Measurements from ENCODE around the gene CRTC2. TPM values are rescaled to one million over a fixed set of nuclear protein-coding genes. Genes with fewer than 3 reads are reported as not detected.
A peak's percentile ranks its signal among the peaks of the same experiment; 100 is the strongest.

Gene CRTC2
- total and polyA plus RNA-seq, 2 experiments from 2014 or later = 10.6 to 20.7 TPM

DNA sequence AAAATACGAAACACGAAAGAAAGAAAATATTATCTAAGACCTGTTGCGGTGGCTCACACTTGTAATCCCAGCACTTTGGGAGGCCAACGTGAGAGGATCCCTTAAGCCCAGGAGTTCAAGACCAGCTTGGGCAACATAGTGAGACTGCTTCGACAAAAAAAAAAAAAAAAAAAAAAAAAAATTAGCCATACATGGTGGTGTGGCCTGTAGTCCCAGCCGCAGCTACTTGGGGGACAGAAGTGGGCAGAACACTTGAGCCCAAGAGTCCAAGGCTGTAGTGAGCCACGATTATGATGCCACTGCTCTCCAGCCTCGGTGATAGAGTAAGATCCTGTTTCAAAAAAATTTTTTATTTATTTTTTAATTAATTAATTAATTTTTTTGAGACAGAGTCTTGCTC lies 29.2 kb upstream of the CRTC2 start (continued):
- TF ChIP-seq, protein P1, sequence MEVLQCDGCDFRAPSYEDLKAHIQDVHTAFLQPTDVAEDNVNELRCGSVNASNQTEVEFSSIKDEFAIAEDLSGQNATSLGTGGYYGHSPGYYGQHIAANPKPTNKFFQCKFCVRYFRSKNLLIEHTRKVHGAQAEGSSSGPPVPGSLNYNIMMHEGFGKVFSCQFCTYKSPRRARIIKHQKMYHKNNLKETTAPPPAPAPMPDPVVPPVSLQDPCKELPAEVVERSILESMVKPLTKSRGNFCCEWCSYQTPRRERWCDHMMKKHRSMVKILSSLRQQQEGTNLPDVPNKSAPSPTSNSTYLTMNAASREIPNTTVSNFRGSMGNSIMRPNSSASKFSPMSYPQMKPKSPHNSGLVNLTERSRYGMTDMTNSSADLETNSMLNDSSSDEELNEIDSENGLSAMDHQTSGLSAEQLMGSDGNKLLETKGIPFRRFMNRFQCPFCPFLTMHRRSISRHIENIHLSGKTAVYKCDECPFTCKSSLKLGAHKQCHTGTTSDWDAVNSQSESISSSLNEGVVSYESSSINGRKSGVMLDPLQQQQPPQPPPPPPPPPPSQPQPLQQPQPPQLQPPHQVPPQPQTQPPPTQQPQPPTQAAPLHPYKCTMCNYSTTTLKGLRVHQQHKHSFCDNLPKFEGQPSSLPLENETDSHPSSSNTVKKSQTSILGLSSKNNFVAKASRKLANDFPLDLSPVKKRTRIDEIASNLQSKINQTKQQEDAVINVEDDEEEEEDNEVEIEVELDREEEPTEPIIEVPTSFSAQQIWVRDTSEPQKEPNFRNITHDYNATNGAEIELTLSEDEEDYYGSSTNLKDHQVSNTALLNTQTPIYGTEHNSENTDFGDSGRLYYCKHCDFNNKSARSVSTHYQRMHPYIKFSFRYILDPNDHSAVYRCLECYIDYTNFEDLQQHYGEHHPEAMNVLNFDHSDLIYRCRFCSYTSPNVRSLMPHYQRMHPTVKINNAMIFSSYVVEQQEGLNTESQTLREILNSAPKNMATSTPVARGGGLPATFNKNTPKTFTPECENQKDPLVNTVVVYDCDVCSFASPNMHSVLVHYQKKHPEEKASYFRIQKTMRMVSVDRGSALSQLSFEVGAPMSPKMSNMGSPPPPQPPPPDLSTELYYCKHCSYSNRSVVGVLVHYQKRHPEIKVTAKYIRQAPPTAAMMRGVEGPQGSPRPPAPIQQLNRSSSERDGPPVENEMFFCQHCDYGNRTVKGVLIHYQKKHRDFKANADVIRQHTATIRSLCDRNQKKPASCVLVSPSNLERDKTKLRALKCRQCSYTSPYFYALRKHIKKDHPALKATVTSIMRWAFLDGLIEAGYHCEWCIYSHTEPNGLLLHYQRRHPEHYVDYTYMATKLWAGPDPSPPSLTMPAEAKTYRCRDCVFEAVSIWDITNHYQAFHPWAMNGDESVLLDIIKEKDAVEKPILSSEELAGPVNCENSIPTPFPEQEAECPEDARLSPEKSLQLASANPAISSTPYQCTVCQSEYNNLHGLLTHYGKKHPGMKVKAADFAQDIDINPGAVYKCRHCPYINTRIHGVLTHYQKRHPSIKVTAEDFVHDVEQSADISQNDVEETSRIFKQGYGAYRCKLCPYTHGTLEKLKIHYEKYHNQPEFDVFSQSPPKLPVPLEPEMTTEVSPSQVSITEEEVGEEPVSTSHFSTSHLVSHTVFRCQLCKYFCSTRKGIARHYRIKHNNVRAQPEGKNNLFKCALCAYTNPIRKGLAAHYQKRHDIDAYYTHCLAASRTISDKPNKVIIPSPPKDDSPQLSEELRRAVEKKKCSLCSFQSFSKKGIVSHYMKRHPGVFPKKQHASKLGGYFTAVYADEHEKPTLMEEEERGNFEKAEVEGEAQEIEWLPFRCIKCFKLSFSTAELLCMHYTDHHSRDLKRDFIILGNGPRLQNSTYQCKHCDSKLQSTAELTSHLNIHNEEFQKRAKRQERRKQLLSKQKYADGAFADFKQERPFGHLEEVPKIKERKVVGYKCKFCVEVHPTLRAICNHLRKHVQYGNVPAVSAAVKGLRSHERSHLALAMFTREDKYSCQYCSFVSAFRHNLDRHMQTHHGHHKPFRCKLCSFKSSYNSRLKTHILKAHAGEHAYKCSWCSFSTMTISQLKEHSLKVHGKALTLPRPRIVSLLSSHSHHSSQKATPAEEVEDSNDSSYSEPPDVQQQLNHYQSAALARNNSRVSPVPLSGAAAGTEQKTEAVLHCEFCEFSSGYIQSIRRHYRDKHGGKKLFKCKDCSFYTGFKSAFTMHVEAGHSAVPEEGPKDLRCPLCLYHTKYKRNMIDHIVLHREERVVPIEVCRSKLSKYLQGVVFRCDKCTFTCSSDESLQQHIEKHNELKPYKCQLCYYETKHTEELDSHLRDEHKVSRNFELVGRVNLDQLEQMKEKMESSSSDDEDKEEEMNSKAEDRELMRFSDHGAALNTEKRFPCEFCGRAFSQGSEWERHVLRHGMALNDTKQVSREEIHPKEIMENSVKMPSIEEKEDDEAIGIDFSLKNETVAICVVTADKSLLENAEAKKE (CRISPR knock-in tag; IDR thresholded peaks at IDR 0.05) = no peak

DNA sequence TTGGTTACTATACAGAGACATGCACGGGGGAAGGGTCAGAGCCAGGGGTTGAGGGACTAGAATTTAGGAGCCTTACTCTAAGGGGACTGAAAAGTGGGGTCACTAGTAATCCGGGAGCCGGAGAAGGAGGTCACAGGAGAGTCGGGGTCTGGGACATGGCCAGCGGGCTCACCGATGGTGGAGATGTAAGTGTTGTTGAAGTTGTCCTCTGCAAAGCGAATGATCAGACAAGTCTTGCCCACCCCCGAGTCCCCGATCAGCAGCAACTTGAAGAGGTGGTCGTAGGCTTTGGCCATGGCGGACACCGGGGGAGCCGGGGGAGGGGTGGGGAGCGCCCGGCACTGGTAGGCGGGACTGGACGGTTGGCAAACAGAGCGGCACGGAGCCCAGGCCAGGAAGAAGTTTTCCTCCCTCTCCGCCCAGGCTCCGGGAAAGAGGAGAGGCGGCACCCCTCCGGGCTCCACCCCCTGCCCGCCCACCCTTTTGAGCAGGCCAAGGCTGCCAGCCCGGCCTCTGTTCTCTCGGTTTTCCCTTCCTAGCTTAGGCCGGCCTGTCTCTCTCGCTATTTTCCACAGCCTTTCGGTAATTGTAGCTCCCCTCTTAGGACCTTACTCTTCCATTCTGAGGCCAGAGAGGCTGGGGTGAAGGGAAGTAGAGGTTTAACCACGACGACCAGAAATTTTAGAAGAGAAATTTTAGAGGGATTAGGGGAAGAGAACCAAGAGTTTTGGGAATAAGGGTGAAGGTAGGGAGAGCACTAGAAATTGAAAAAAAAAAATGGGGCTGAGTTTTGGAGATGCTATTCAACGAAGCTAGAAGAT lies 27.7 kb upstream of the CRTC2 start, which contains the start of gene RAB13:
RAB13 (minus strand) TSS at position 399 of the 821 bp plus-strand sequence; CDS start at position 296, 103 bp downstream.
- Mint-ChIP-seq H3K4me1 (peaks cover 20% of the 10 kb centered on the region), H3K36me3 (ENCODE audit: low read depth) (peaks cover 41% of the 10 kb centered on the region), H3K27me3 (ENCODE audit: insufficient read depth, low read depth, poor library complexity) (peaks cover 21% of the 10 kb centered on the region), H3K27ac (peak within 1 kb of the TSS; percentile 94), H3K9me3 (no peaks in the 10 kb centered on the region), H3K4me3 (peak within 1 kb of the TSS; percentile 92)
- Histone ChIP-seq H3K4me1 (ENCODE audit: insufficient read depth) (peaks cover 6% of the 10 kb centered on the region), H3F3A (replicated peaks; ENCODE audit: low read depth) (peaks cover 5% of the 10 kb centered on the region), H2AFZ (peak within 1 kb of the TSS; percentile 78; the same call in 1 of the 2 replicates), H4K20me1 (replicated peaks; ENCODE audit: insufficient read depth) (peaks cover 8% of the 10 kb centered on the region), H3K4me3 (peak within 1 kb of the TSS; percentile 80), H3K9me2 (ENCODE audit: insufficient read depth) (no peaks in the 10 kb centered on the region), H3K36me3 (ENCODE audit: insufficient read depth) (peaks cover 12% of the 10 kb centered on the region), H3K4me2 (peak within 1 kb of the TSS; percentile 85), H3K79me2 (replicated peaks; ENCODE audit: insufficient read depth) (peaks cover 24% of the 10 kb centered on the region), H3K27ac (ENCODE audit: low read depth) (peak within 1 kb of the TSS; percentile 83), H3K27me3 (ENCODE audit: insufficient read depth) (no peaks in the 10 kb centered on the region)
- no peak for TF ChIP-seq STAT1 (IDR thresholded peaks at IDR 0.05; ENCODE audit: unreplicated experiment)
- no peak for TF ChIP-seq ETS1 (IDR thresholded peaks at IDR 0.05)
- TF ChIP-seq POLR2AphosphoS5 (IDR thresholded peaks at IDR 0.05; ENCODE audit: low read depth) = peak; percentile 40; the same call in 1 of the 2 replicates
- TF ChIP-seq ZNF331 (CRISPR knock-in tag; IDR thresholded peaks at IDR 0.05; ENCODE audit: low read depth) = no peak
- ATAC-seq (peak; percentile 86), DNase-seq (ENCODE audit: low spot score) (peak; percentile 91)
